Duodenal mucosa (tissue), 2 donors: ENCODE data around the gene KRT80.

ENCODE experiments used
- H3K27ac ChIP-seq: one replicate; pipeline ENCODE4 v1.7.0; 2013; ENCODE audit warnings: low read depth, low read length
- H3K27me3 ChIP-seq, 2 donors: one replicate each; pipeline ENCODE4 v1.7.0; 2013; ENCODE audit warnings: low read length in 2 of 2, control low read depth in 1 of 2; ENCODE audit not compliant: insufficient read depth in 2 of 2, control insufficient read depth in 1 of 2
- H3K36me3 ChIP-seq, 2 donors: one replicate each; pipeline ENCODE4 v1.7.0; 2013; ENCODE audit warnings: low read length in 2 of 2, control low read depth in 1 of 2; ENCODE audit not compliant: insufficient read depth in 2 of 2, control insufficient read depth in 1 of 2
- H3K4me1 ChIP-seq, 2 donors: one replicate each; pipeline ENCODE4 v1.7.0; 2013; ENCODE audit warnings: low read length in 2 of 2, control low read depth in 1 of 2; ENCODE audit not compliant: insufficient read depth in 2 of 2, control insufficient read depth in 1 of 2
- H3K4me3 ChIP-seq, 2 donors: one replicate each; pipeline ENCODE4 v1.7.0; 2013; ENCODE audit warnings: low read length in 2 of 2, low read depth in 1 of 2
- H3K9ac ChIP-seq, 2 donors: one replicate each; pipeline ENCODE4 v1.7.0; 2013; ENCODE audit warnings: low read length in 2 of 2, low read depth in 1 of 2
- H3K9me3 ChIP-seq, 2 donors: one replicate each; pipeline ENCODE4 v1.7.0; 2013; ENCODE audit warnings: low read length in 2 of 2, control low read depth in 1 of 2; ENCODE audit not compliant: control insufficient read depth in 1 of 2

Gene KRT80

GRCh38 chr12:52155048-52155868 is 36.6 kb downstream of the KRT80 start:
- Histone ChIP-seq H3K9ac (peak overlapping the region in 1 of 2 donors; percentile 7), H3K27ac (no peak overlapping the region)

GRCh38 chr12:52152905-52153317 is 38.9 kb downstream of the KRT80 start:
- Histone ChIP-seq H3K4me3 (no peak overlapping the region), H3K27ac (no peak overlapping the region), H3K9ac (peak overlapping the region in 1 of 2 donors; percentile 10), H3K27me3 (no peaks in the 10 kb centered on the region), H3K4me1 (peaks cover 24 to 36% of the 10 kb centered on the region in 2 donors), H3K36me3 (no peaks in the 10 kb centered on the region), H3K9me3 (no peaks in the 10 kb centered on the region)

More at GRCh38 chr12:52155048-52155868, 36.6 kb downstream of the KRT80 start:
- Histone ChIP-seq H3K4me3 (no peak overlapping the region), H3K27me3 (no peaks in the 10 kb centered on the region), H3K9me3 (no peaks in the 10 kb centered on the region), H3K36me3 (no peaks in the 10 kb centered on the region), H3K4me1 (peaks cover 6 to 15% of the 10 kb centered on the region in 2 donors)

DNA sequence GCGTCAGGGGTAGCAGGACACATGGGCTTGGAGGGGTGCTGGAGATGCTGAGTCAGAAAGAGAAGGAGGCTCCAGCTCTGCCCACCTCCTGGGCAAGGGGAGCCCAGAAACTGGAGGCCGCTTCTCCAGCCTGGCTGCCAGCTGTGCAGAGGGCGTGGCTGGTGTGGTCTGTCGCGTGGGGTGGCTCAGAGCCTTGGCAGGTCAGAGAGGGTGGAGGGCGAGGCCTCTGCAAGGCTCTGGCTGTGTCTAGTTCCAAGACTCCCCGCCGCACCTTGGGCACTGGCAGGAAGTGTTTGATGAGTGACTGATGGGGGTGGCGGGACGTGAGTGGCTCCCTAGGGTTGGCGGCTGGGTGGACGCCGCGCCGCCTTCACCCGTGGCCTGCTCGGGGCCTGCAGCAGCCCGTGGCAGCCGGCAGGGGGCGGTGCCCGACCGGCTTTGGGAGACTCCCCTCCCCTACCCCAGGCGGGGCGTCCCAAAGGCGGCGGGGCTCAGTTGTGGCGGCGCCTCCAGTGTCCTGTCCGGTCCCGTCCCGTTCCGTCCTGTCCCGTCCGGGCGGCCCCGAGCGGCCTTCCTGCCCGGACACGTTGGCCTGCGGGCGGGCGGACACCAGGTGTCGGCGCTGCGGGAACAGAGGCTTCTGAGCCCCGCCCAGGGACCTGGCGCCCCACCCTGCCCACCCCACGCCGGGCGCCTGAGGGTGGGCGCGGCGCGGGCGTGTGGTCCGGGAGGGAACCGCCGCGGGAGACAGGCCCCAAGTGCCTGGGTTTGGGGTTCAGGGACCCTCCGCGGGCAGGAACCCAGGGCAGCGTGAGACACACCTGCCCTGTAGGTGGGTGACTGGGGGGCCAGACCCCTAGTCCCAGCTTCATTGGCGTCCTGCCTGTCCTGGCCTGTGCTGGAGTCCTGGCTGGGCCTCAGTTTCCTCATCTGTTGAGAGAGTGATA is 39.7 kb downstream of the KRT80 start:
- Histone ChIP-seq H3K4me1 (peaks cover 30 to 42% of the 10 kb centered on the region in 2 donors), H3K4me3 (no peak overlapping the region), H3K9ac (peak overlapping the region in 1 of 2 donors; percentile 10), H3K36me3 (no peaks in the 10 kb centered on the region), H3K27ac (no peak overlapping the region), H3K27me3 (no peaks in the 10 kb centered on the region), H3K9me3 (no peaks in the 10 kb centered on the region)

GRCh38 chr12:52151153-52151836 is 40.5 kb downstream of the KRT80 start:
- H3K27ac ChIP-seq = no peak overlapping the region

GRCh38 chr12:52149651-52150241 is 42.1 kb downstream of the KRT80 start:
- Histone ChIP-seq H3K27me3 (no peaks in the 10 kb centered on the region), H3K27ac (peak overlapping the region; percentile 67), H3K9ac (peak overlapping the region; percentile 47 to 68), H3K4me1 (peaks cover 40 to 53% of the 10 kb centered on the region in 2 donors), H3K9me3 (no peaks in the 10 kb centered on the region), H3K36me3 (no peaks in the 10 kb centered on the region), H3K4me3 (no peak overlapping the region)

More at GRCh38 chr12:52151153-52151836, 40.5 kb downstream of the KRT80 start:
- Histone ChIP-seq H3K4me3 (no peak overlapping the region), H3K9me3 (no peaks in the 10 kb centered on the region), H3K4me1 (peaks cover 39 to 50% of the 10 kb centered on the region in 2 donors), H3K27me3 (no peaks in the 10 kb centered on the region), H3K36me3 (no peaks in the 10 kb centered on the region), H3K9ac (peak overlapping the region in 1 of 2 donors; percentile 10)

GRCh38 chr12:52149182-52149641 is 42.6 kb downstream of the KRT80 start:
- H3K27ac ChIP-seq = peak overlapping the region; percentile 67
- H3K4me3 ChIP-seq = no peak overlapping the region
- H3K9me3 ChIP-seq = no peaks in the 10 kb centered on the region
- peak overlapping the region; percentile 47 to 68 for H3K9ac ChIP-seq
- H3K4me1 ChIP-seq = peaks cover 40 to 55% of the 10 kb centered on the region in 2 donors
- H3K27me3 ChIP-seq = no peaks in the 10 kb centered on the region
- H3K36me3 ChIP-seq = no peaks in the 10 kb centered on the region

DNA sequence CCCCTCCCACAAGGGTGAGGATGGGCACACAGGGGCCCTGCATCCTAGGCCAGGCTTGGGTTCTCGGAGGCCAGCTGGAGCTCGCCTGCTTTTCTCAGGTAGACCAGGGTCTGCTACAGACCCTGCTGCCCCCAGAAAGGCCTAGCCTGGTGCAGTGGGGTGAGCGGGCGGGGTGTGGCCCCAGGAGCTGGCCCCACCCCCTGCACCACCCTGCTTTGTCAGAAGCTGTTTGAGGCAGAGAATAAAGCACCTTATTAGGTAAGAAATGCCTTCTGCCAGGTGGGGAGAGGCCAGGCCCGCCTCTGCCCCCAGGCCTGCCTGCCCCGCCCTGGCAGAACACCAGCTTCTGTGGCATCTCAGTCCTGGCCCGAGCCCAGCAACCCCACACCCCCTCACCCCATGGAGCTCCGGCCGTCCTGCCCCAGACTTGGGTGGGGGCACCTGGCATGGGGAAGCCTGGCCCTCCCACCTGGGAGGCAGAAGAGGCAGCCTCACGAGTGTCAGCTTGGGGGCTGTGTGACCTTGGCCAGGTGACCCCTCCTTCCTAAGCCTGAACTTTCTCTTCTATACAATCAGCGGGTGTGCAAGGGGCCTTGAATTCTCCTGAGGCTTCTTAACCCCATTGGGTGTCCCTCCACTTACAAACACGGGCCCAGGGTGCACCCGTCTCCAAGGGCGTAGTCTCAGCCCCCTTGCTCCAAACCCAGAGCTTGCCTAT is 43.2 kb downstream of the KRT80 start:
- H3K4me3 ChIP-seq = no peak overlapping the region
- H3K9me3 ChIP-seq = no peaks in the 10 kb centered on the region
- H3K27ac ChIP-seq = peak overlapping the region; percentile 91
- no peaks in the 10 kb centered on the region for H3K36me3 ChIP-seq
- no peaks in the 10 kb centered on the region for H3K27me3 ChIP-seq
- peaks cover 44 to 60% of the 10 kb centered on the region in 2 donors for H3K4me1 ChIP-seq
- H3K9ac ChIP-seq = peak overlapping the region; percentile 47 to 89

- Histone ChIP-seq H3K4me1 (peaks cover 44 to 60% of the 10 kb centered on the region in 2 donors), H3K27me3 (no peaks in the 10 kb centered on the region), H3K9ac (peak overlapping the region; percentile 21 to 89), H3K9me3 (no peaks in the 10 kb centered on the region), H3K4me3 (peak overlapping the region in 1 of 2 donors; percentile 38), H3K36me3 (no peaks in the 10 kb centered on the region), H3K27ac (peak overlapping the region; percentile 91)
These were observed 43.8 kb downstream of the KRT80 start for GRCh38 chr12:52147964-52148463.
